Tongue (tissue), 2 donors: ENCODE data around the gene FBH1. TPM values are rescaled to one million over a fixed set of nuclear protein-coding genes. Genes with fewer than 3 reads are reported as not detected.
A peak's percentile ranks its signal among the peaks of the same experiment; 100 is the strongest.
"Not testable (repeated sequence)": the region's sequence is repeated elsewhere in the genome, so short reads cannot be mapped to it uniquely, and the experiment has no call there.

Source experiments
- DNase-seq: peaks from one replicate; pipeline ENCODE4 v3.0.0-alpha.2; 2015
- total RNA-seq: library from RNA; depleted of rRNA; stranded (reverse); fragments of >200 nt; gene quantifications from one replicate; pipeline ENCODE4 v1.2.3, GENCODE V29; 2014

The FBH1 gene
- total RNA-seq, 1 donor from 2014 or later: 93.1 TPM

DNA sequence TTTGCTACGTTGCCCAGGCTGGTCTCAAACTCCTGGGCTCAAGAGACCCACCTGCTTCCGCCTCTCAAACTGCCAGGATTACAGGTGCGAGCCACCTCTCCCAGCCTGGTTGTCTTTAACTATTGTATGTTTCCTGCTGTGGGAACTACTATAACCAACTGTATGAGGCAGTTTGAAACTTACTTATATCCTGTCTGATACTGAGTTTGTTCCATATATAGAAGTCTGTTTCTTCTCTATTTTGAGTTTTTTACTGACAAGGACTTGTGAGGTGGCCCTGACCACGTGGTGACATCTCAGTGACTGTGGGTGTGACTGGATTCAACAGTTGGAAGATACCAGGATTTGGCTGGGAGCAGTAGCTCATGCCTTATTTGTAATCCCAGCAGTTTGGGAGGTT, 14.2 kb downstream of the FBH1 start:
- no peak for DNase-seq

DNA sequence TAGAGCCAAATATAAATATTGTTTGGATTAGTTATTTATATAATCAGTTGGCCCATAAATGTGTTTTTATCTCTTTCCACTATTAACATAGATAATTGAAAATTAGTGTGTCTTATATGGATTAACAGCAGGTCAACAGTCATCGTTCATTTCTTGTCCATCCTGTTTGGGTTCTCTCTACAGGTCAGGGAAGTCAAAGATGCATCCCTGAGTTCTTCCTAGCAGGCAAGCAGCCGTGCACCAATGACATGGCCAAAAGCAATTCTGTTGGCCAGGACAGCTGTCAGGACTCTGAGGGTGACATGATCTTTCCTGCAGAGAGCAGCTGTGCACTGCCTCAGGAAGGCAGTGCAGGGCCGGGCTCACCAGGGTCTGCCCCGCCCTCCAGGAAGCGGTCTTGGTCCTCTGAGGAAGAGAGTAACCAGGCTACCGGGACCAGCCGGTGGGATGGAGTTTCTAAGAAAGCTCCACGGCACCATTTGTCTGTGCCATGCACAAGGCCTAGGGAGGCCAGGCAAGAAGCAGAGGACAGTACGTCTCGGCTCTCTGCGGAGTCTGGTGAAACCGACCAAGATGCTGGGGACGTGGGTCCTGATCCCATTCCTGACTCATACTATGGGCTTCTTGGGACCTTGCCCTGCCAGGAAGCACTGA, 15.9 kb downstream of the FBH1 start:
- peak; percentile 77 for DNase-seq

DNA sequence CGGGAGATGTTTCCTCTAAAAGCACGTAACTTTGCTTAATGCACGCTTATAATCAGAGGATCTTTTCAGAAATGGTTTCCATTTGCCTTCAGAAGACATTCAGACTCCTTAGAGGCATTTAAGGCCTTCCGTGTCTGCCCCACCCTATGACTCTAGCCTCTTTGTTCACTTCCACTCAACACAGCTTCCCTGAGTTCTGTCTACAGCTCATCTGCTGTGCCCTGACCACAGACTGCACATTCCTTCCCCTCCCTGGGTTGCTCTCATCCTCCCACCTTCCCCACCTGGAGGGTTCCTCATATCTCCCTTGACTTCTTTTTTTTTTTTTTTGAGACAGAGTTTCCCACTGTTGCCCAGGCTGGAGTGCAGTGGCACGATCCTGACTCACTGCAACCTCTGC, 16.6 kb downstream of the FBH1 start:
- DNase-seq: no peak

DNA sequence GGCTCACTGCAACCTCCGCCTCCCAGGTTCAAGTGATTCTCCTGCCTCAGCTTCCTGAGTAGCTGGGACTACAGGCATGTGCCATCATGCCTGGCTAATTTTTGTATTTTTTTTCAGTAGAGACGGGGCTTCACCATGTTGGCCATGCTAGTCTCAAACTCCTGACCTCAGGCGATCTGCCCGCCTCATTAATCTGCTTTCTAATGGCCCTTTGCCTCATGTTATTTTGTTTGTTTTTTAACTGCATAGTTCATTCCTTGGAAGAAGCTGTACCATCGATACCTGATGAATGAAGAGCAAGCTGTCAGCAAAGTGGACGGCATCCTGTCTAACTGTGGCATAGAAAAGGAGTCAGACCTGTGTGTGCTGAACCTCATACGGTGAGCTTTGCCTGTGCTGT, 18.6 kb downstream of the FBH1 start:
- DNase-seq: not testable (repeated sequence)

DNA sequence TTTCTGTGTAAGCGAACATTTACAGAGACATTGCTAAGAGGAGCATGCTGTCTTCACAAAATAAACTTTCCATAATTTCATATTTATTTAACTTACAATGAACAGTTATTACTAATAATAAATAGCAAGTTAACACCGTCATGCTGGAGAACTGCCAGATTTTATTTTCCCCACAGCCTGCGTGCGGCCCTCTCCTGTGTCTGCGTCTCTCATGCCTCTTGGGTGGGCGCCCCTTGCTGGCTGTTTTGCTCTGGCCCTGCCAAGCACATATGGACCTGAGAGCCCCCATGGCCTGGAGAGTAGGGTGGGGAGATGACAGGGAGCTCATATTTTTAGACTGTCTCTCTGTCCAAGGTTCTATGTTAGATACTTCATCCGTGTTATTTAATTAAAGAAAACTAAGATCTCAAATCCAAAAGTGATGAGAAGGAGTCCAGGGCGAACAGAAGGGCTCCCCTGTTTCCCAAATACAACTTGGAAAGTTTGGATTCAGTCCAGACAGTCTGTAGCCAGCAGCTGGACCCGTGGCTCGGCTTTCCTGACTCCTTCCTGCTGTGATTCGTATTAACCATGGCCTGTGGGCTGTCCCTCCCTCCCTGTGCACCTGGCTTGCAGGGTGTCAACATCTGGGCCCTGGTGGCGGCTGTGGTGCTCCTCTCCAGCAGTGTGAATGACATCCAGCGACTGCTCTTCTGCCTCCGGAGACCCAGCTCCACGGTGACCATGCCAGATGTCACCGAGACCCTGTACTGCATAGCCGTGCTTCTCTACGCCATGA, 20.5 kb downstream of the FBH1 start:
- peak; percentile 86 for DNase-seq

DNA sequence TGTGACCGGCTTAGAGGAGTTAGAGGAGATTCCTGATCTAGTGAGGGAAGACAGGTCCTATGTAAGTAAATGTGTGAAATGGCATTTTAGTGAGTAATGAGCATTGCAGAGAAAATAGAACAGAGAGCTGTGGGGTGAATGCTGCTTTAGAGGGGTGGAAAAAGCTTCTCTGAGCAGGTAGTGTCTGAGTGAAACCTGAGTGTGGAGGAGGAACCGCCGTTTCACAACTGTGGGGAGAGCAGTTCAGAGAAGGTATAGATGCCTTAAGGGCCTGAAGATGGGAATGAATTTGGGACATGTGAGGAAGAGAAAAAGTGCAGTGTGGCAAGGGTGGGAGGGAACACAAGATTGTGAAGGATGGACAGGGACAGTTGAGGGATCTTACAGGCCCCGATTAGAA, 21.6 kb downstream of the FBH1 start:
- no peak for DNase-seq

DNA sequence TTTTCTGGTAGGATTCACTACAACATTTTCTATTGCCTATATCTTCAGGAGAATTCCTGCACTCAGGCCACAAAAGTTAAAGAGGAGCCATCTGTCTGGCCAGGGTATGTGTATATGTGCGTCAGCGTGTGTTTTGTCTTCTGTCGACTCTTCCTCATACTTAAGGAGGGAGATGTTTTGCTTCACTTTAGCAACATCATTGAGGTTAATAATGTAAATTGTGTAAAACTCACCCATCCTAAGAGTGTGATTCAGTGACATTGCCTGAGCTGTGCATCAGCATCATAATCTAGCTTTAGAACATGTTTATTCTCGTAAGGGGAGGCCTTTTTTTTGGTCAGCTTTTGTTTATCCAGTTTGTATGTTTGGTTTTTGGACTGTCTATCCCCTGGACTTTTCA, 23.7 kb downstream of the FBH1 start:
- no peak for DNase-seq

DNA sequence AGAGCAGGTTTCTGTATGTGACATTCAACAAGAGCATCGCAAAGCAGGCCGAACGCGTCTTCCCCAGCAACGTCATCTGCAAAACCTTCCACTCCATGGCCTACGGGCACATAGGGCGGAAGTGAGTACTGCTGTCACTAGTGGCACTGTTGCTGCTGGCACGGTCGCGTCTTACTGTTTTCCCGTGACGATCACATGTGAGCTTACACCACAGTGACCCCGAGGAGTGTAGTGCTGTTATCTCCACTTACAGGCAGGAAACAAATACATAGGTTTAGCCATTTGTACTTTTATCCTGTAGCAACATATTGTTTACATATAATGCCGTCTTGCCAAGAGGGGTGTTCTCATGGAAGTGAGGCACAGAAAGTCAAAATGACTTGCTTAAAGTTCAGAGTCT, 25.4 kb downstream of the FBH1 start:
- no peak for DNase-seq

DNA sequence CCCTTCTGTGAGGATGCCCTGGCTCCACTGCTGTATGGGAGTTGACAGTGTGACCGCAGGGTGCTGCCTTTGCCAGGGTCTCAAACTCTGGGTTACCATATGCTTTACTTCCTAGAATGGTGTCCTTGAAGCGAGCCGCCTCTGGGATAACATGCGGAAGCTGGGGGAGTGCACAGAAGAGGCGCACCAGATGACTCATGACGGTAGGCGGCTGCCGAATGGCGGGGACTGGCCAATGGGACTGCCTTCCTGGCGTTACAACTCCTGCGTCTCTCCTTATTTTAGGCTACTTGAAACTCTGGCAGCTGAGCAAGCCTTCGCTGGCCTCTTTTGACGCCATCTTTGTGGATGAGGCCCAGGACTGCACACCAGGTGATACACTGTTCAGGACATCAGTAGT, 27.3 kb downstream of the FBH1 start:
- DNase-seq: no peak

DNA sequence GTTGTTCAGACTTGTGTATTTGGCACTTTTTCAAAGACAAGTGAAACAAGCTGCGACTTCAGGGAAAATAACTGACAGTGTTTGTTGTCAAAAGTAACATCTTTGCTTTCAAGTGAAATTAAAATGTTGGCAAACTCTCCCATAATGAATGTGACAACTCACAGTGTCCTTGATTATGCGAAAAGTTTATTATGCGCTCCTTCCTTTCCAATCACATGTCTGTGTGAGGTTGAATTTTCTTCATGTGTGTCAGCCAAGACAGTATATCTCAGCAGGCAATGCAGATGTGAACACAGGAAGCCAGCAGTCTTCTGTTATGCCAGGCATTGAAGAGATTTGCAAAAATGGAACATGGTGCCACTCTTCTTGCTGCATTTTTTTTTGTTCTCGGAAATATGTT, 28.7 kb downstream of the FBH1 start:
- DNase-seq: no peak

DNA sequence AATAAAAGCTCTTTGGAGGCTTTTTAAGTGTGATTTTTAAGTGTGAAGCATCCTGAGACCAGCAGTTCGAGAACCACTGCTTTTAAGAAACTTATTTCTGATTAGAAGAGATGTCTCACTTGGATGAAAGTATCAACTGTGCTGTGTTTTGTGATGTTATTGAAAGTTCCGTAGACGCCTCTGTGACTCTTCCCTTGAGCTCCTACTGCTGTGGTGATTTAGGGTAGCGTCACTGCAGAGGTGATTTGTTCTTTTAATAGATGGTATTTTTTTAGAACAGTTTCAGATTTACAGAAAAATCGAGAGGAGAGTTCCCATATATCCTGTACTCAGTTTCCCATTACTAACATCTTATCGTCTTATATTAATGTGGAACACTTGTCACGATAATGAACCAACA, 29.5 kb downstream of the FBH1 start:
- no peak for DNase-seq

DNA sequence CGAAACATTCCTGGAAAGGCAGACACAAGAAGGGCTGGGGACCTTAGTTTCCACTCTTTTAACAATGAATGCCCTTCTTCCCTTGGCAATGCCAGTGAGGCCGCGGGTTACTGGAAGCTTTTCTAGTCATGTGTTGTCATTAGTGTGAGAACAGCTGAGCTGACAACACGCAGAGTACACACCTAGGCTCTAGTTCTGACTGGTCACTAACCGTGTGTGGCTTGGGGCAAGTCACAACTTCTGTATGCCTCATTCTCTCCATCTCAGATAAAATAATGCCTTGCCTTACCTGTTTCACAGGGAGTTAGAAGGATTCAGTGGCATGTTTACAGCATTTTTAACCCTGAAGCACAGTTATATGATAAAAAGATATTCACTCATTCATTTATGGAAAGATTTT, 31.7 kb downstream of the FBH1 start:
- no peak for DNase-seq

DNA sequence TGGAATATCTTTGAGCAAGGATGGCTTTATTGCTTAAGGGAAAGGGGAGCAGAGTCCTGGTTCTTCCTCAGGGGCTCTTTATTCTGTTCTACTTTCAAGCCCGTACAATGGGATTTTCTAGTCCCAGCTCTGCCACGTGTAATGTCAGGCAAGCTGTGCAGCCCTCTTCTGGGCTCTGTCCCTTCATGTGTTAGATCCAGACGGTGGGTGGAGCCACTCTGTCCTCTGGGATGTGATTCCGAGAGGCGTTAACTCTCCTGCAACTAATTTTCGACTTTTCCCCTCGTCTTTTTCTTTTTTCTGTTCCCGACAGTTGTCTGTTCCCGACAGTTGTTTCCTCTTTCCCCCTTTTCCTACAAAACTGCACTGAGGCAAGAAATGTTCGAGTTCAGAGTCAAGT, 34.8 kb downstream of the FBH1 start:
- DNase-seq: no peak

DNA sequence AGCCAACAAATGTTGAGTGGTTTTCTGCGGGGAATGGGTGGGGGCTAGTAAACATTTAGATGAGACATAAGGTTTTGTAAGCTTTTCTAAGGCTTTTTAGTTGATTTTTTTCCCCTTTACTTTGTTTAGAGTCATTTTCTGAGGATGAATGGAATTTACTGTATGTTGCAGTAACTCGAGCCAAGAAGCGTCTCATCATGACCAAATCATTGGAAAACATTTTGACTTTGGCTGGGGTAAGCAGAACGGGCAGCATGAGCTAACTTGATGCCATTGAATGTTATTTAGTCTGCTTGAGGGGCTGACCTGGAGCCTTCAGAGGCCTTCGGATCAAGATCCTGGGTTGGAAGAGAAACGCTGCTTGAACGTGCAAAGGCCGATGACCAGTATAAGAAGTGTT, 37.3 kb downstream of the FBH1 start:
- peak; percentile 48 for DNase-seq

DNA sequence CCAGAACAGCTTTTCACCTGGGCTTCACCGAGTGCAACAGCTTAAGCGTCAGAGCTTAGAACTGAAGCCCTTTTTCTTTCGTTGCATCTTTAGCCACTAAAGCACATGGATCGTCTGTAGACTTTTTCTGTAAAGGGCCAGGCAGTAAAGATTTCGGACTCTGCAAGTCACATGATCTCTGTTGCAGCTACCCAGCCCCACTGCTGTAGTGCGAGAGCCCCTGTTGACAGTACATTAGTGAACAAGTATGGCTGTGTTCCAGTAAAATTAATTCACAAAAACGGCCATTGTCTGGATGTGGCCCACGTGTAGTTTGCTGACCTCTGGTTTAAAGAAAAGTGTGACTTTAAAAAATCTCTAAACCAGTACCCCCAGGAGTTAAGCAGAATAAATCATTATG, 39.4 kb downstream of the FBH1 start:
- DNase-seq: no peak

DNA sequence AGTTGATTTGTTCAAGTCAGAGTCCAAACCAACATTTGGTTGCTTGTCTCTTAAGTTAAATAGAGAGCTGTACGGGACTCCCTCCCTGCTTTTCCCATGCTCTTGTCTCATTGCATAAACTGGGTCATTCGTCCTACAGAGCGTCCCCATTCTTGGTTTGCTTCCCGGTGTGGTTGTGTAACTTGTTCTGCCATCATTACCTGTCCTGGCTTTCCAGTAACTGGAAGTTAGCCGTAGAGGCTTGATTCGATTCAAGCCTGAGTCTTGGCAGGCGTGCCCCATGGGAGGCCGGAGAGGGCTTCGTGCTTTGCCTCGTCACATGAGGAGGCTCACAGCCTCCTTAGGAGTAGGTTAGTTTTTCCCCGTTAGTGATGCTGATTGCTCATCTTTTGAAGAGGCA, 40.2 kb downstream of the FBH1 start:
- DNase-seq: no peak

DNA sequence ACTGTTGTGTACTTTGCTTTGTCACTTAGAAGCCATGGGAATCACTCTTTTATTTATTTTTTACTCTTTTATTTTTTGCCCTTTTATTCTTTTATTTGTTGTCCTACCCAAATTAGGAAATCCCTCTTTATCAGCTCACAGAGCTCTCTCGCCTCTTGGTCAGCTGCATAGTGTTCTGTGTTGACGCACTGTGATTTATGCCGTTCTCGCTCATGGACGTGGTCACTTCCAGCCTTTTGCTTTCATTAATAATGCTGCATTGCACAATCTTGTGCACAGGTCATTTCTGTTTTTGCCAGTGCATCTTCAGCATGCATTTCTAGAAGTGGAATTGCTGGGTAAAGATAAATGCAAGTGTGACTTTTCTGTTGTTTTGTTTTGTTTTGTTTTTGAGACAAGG, 42.3 kb downstream of the FBH1 start:
- DNase-seq: no peak

DNA sequence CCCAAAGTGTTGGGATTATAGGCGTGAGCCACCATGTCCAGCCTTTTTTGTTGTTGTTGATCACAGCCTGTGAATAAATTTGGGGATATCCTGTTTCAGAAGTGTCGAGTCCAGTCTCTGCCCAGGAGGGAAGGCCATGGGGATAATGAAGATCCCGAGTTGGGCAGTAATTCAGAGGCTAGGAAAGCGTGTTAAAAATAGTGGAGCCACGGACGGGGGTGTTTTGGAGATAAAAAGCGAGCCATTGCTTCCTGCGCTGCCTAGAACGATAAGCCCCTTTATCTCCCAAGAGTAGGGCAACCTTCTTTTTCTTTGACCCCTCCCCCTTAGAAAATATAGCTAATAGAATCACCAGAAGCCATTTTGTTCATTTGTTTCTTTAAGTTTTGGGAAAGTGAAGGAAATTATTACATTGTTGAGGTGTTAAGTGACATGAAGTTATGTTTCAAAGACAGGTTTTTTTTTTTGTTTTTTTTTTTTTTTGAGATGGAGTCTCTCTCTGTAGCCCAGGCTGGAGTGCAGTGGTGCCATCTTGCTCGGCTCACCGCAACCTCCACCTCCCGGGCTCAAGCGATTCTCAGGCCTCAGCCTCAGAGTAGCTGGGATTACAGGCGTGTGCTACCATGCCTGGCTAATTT, 44.0 kb downstream of the FBH1 start:
- DNase-seq: no peak

DNA sequence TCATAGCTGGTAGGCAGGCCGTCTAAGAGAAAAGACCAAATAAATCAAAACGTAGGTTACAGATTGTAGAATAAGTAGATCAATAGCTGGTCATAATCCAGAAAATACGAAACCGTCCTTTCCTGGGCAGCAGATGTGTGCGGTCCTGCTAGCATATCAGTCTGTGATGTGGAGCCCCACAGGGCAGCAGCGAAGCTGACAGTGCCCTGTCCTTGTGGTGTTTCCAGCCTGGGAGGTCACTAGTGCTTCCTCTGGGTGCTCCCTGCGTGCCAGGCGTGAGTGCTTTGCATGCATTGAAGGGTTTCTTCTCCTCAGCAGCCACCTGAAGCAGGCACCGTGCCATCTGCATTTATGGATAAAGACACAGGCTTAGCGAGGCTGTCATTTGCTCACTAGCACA, 45.6 kb downstream of the FBH1 start:
- no peak for DNase-seq

DNA sequence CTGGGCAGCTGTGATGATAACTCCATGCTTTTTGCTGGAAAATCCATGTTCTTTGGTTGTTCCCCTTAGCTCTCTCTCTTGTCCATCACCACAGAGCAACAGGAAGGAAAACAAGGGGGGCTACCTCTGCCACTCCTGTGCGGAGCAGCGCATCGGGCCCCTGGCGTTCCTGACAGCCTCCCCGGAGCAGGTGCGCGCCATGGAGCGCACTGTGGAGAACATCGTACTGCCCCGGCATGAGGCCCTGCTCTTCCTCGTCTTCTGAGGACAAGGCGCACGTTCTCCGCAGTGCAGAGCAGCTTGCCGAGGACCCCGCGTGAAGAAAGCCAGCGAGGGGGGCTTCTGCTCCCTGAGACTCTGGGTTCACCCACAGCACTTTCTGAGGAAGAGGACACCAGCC, 47.0 kb downstream of the FBH1 start:
- no peak for DNase-seq

DNA sequence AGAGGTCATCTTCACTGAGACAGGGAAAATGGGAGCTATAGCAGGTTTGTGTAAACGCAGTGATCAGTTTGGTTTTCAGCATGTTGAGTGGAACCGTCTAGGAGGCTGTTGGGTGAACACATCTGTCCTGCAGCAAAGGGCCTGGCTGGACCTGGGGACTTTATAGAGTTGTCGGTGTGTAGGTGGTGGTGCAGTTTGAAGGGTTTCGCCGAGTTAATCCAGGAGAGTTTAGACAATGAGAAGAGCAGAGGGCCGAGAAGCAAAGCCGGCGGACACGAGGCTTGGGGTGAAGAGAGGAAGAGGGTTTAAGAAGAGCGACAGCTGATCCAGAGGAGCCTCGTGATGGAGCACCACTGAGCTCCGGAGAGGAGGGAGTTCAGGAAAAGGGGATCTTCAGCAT, 48.2 kb downstream of the FBH1 start:
- no peak for DNase-seq

DNA sequence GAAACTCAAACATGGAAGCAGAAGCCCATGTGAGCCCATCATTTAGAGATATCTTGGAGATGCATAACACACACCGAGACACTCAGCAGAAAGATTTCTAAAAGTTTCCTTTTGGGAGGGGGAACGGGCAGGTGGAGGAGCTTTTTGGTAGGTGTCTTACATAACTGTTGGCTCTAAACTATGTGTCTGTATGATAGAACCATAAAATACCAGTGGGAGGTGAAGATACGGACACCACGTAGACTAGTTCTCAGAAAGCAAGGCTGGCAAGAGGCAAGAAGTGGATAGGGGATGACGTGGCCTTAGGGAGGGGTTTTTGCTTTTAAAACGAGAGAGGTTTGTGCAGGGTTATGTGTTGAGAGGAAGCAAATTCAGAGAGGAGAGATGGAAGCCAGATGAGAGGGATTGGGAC, 50.8 kb downstream of the FBH1 start:
- no peak for DNase-seq

DNA sequence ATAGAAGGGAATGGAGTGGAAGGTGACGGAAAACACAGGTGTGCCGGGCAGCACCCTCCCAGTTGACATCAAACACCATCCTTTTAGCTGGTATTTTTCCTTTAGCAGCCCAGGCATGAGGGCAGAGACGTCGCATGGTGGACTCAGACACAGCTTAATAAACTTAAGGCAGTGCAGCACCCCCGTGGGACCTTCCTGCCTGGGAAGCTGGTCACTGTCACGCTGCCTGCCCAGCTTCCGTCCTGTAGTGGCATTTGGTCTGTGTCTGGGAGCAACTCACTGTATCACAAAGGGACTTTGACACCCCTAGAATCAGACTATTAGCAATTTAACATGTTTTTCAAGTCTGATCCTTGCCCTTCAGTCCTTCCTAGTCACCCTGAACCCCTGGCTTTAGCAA, 51.5 kb downstream of the FBH1 start:
- no peak for DNase-seq

DNA sequence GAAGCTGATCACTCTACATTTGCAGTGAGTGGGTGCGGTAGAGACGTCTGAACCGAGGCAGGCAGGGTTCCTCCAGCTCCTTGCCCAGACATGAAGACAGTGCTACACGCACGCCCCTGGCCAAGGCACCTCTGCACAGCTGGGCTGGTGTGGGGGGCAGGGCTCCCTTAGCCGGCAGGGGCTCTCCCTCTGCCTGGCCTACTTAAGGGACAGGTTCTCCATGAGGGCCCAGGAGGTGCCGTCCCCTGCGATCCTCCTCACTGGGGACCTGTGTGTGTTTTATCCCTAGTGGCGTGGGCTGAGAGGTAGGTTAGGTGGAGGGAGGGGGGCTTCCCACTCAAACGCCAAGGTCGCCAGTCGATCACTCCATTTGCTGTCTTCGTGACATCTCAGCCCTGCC, 52.0 kb downstream of the FBH1 start:
- DNase-seq: no peak
